Measurements from ENCODE around the gene MYO6.

GRCh38 chr6:75748003-75748742 lies 866 bp upstream of the MYO6 start:
- TF ChIP-seq CTCF (IDR thresholded peaks at IDR 0.05) (no peak), POLR2AphosphoS5 (IDR thresholded peaks at IDR 0.05; ENCODE audit: insufficient read depth in 1 of 2, low read depth in 1 of 2) (no peak), POLR2A (IDR thresholded peaks at IDR 0.05) (no peak)
